Measurements from ENCODE around the gene LILRA5.
"Not testable (repeated sequence)": the region's sequence is repeated elsewhere in the genome, so short reads cannot be mapped to it uniquely, and the experiment has no call there.

Gene LILRA5

GRCh38 chr19:54312436-54313377 lies at the start of gene LILRA5:
Gene LILRA5, minus strand, starts transcription at chr19:54313166. Its CDS starts 147 bp downstream, at chr19:54313019.
- DNase-seq (ENCODE audit: low spot score) = peak; percentile 33

GRCh38 chr19:54361680-54362422 lies 48.9 kb upstream of the LILRA5 start:
- not testable (repeated sequence) for DNase-seq (ENCODE audit: low spot score)

- DNase-seq (ENCODE audit: low spot score) = not testable (repeated sequence)
Observed at GRCh38 chr19:54359149-54359820, 46.3 kb upstream of the LILRA5 start.

GRCh38 chr19:54357381-54357780 lies 44.4 kb upstream of the LILRA5 start:
- no peak for DNase-seq (ENCODE audit: low spot score)

- no peak for DNase-seq (ENCODE audit: low spot score)
Observed at GRCh38 chr19:54356444-54357056, 43.6 kb upstream of the LILRA5 start.

- no peak for DNase-seq (ENCODE audit: low spot score)
Observed at GRCh38 chr19:54355675-54356074, 42.7 kb upstream of the LILRA5 start.

GRCh38 chr19:54354761-54355160 lies 41.8 kb upstream of the LILRA5 start:
- DNase-seq (ENCODE audit: low spot score) = no peak

GRCh38 chr19:54352546-54352945 lies 39.6 kb upstream of the LILRA5 start:
- no peak for DNase-seq (ENCODE audit: low spot score)

GRCh38 chr19:54352041-54352440 lies 39.1 kb upstream of the LILRA5 start:
- DNase-seq (ENCODE audit: low spot score) = no peak

- no peak for DNase-seq (ENCODE audit: low spot score)
Observed at GRCh38 chr19:54351474-54351873, 38.5 kb upstream of the LILRA5 start.

GRCh38 chr19:54345938-54346386 lies 33.0 kb upstream of the LILRA5 start:
- peak; percentile 77 for DNase-seq (ENCODE audit: low spot score)

GRCh38 chr19:54343868-54344267 lies 30.9 kb upstream of the LILRA5 start:
- no peak for DNase-seq (ENCODE audit: low spot score)

GRCh38 chr19:54341295-54341694 lies 28.3 kb upstream of the LILRA5 start:
- no peak for DNase-seq (ENCODE audit: low spot score)

GRCh38 chr19:54339646-54340358 lies 26.8 kb upstream of the LILRA5 start:
- peak; percentile 61 for DNase-seq (ENCODE audit: low spot score)

- DNase-seq (ENCODE audit: low spot score) = no peak
Observed at GRCh38 chr19:54338521-54338920, 25.6 kb upstream of the LILRA5 start.

- DNase-seq (ENCODE audit: low spot score) = no peak
Observed at GRCh38 chr19:54337858-54338230, 24.9 kb upstream of the LILRA5 start.

GRCh38 chr19:54336893-54337857 lies 24.2 kb upstream of the LILRA5 start:
- DNase-seq (ENCODE audit: low spot score) = no peak

GRCh38 chr19:54335979-54336892 lies 23.3 kb upstream of the LILRA5 start:
- no peak for DNase-seq (ENCODE audit: low spot score)

- DNase-seq (ENCODE audit: low spot score) = no peak
Observed at GRCh38 chr19:54335164-54335563, 22.2 kb upstream of the LILRA5 start.
